Frontal cortex (tissue), 4 donors: ENCODE measurements around the gene COL11A2. TPM values are rescaled to one million over a fixed set of nuclear protein-coding genes. Genes with fewer than 3 reads are reported as not detected.

ENCODE experiments used
- DNase-seq, 2 donors: peaks; one replicate each; pipeline ENCODE4 v3.0.0; 2012; ENCODE audit warnings: low spot score in 2 of 2
- FAIRE-seq: peaks from 2 replicates; lab custom pipeline; 2012; peaks lifted over from hg19 to GRCh38; lab: Jason Lieb, UNC
- total RNA-seq: library from RNA; depleted of rRNA; stranded (reverse); fragments of >200 nt; gene quantifications from one replicate; pipeline ENCODE4 v1.2.3, GENCODE V29; 2014
- donor health status: control.
- donor health status: control.
- donor health status: control.

Gene COL11A2
- total RNA-seq, 1 donor from 2014 or later, result 1.2 TPM

DNA sequence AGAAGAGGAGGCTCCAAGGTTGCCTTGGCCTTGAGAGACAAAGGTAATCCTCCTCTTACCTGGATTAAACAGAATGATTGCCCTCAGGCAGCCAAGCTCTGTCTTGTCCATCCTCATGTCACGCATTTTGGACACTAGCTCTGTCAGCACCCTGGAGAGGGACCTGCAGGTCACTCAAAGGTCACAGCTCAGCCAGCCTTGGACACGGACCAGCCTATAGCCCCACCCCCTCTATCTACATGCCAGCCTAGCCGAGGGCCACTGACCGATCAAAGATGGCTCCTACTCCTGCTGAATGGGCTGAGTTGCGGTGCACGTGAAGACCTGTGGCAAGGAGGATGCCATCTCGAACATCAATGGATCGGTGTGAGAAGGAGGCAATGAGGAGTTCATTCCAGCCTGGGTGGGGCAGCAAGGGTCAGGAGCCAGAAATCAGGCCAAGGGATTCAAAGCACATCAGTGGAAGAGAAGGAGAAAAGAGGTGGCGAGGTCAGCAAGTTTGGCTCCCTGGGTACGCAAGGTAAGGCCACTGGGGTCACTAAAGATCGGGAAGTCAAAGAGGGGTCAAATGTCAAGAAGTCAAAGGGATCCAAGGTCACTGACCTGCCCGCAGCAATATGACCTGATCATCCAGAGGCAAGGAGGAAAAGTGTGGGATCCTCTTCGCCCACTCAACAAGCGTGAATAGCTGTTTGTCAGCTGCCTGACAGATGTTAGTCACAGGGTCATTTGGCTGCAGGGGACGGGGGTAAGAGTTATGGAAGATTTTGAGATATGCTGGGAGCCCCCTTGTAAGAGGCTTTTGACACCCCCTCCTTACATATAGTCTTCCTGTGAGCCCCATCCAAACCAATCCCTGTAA lies 3.3 kb upstream of the COL11A2 start:
- no peak for FAIRE-seq
- DNase-seq, result no peak

DNA sequence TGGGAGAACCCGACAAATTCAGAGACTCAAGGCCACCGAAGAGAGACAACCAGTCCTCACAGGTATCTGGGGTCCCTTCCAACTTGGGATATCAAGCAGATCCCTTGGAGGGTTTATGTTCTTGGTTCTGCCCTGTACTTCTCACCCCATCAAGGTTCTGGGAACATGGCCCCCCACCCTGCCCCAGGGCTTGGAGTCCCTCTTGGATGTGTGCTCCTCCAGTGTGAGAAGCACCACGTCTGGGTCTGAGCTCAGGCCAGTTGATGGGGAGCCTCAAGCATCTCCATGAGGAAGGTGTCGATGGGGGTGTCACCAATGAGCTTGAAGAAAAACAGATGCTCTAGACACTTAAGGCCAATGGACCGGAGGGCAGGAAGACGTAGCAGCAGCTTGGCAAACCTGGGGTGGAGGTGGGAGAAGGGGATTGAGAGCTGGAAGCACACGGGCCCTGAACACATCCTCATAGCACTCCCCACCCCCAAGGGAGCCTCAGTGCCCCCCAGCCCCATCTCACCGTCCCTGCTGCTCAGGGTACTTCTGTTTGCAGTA lies 2.2 kb upstream of the COL11A2 start:
- no peak for FAIRE-seq

DNA sequence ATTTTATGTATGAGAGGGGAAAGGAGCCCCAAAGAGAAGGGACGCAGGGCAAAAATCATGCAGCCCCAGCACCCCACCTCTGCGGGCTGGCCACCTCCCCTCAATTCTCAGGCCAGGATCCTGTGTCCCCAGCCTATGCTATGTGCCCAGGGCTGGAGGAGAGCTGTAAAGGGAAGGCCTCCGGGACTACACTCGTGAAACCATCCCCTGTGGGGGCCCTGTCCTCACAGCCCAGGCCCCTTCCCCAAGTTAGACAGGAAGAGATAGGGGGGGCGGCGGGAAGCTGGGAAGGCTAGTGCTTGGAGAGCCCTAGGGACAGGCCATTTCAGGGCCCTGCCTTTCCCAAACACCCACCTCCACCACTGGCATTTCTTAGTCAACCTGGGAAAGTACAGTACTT lies 1.4 kb upstream of the COL11A2 start:
- DNase-seq, result no peak
- FAIRE-seq, result no peak

More for the DNA sequence above, 2.2 kb upstream of the COL11A2 start:
- no peak for DNase-seq

DNA sequence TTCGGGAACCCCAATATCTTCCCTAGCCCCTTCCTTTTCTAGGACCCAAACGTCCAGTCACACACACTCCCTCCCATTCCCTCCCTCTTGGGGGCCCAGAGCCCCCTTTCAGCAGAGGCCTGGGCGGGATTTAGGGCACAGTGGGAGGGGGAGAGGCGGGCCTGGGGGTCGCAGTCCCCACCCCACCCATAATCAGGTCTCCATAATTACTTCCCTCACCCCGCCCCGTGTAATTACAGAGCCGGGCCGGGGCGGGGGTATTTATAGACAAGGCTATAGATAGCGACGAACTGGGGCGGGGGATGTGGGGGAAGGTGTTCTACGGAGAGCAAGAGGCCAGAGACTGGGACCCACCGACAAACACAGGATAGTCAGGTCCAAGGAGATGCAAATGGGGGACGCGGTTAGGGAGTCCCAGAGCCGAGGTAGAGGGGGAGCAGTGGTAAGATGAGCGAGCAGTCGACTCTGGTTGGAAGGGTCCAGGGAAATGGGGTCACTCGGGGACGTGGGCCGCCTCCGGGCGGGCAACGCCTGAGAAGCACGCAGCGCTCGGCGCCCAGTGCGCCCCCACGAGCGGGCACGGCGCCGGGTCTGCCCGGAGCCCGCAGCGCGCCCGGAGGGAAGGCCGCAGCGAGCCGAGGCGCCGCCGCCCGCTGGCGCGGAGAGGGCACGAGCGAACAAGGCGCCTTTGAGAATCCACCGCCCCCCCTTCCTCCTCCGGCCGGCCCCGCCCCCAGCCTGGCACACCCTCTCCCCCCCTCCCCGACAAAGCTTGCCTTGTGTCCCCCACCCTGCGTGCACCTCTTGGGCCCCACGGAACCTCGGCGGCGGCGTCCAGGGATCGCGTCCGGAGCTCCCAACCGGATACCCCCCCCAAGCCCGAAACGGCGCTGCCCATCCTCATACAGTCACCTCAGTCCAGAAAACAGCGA lies 670 bp upstream of the COL11A2 start:
- FAIRE-seq (no peak), DNase-seq (peak; percentile 87 to 91)

DNA sequence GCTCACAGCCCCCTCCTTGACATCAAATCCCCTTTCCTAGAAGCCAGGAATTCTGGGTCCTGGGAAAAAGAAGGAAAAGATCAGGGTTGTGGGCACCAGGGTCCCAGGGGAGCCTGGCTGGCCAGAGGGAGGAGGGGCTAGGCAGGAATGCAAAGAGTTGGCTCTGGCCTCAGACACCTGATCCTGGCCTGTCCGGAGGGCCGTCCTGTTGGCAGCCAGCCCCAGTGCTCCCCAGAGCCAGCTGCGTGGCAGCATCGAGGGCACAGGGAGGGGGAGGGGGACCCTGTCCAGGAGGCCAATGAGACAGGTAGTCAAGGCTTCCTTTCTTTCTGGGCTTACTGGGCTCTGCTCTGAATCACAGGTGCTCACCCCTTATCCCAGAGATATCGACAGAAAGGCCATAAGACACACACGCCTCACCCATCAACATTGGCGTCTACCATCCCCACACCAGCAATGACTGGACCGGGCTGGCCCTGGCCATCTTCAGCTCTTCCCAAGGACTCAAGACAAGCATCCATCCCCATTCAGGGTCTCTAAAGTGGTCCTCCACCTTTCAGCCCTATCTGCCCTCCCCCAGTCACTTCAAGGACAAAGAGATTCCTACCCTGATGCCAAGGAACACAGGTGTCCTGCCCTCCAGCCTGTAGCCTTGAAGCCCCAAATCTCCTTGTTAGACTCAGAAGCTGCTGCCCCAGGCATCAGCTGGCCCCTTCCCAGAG lies 723 bp downstream of the COL11A2 start:
- FAIRE-seq, result no peak

DNA sequence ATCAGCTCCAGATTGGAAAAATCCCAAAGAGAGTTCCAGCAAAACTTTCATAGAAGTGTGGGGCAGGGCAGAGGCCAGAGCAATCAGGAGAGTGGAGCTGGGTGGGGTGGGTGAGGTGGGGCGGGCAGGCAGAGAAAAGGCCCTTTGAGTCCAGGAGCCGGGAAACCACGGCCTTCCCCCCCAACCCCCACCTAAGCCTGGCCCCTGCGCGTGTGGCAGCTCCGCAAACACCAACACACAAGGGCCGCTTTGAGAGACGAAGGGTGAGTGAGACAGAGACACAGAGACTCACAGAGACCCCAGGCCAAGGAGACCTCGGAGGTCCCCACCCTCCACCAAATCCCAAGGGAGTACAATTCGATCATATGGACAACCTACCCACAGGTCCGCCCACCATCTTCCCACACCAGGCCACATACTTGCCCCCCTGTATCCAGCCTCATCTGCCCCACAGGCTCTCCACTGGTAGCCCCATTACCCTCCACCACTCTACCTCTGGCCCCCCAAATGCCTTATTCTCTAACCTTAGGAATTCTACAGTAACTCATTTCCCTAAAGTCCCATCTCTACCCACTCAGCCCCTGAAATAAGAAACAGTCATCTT lies 1.7 kb downstream of the COL11A2 start:
- FAIRE-seq (no peak), DNase-seq (no peak)

More for the DNA sequence above, 723 bp downstream of the COL11A2 start:
- no peak for DNase-seq

DNA sequence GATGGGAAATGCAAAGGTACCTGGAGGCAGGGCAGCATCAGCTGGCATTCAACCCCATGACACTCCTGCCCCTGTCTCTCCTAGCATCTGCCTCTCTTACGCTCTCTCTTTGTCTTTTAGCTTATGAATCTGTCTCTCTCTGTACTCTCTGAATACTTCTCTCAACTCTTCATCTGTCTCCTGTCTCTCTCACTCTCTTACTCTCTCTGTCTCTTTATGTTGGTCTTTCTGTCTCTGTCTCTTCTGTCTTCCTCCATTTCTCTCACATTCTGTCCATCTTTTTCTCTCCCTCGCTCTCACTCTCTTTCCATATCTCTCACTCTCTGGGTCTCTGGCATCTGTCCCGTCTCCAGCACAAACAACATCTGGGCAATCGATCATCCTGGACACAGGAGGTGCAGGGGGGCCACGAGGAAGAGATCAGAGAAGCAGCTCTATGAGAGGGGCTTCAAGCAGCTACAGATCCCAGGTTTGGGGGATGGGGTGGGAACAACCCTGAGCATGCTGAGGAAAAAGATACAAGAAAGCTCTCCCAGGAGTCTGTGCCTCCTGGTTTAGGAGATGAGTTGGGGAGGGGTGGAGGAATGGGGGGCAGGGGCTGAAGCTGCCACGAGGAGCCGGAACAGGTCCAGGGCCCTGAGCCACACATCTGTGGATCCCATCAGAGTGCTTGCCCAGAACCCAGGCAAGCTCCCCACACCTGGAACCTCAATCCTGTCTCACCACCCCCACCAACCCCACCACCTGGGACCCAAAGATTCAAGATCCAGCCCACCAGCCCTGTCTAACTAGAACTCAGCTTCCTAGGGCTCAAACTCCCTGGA lies 2.4 kb downstream of the COL11A2 start:
- FAIRE-seq, result no peak

DNA sequence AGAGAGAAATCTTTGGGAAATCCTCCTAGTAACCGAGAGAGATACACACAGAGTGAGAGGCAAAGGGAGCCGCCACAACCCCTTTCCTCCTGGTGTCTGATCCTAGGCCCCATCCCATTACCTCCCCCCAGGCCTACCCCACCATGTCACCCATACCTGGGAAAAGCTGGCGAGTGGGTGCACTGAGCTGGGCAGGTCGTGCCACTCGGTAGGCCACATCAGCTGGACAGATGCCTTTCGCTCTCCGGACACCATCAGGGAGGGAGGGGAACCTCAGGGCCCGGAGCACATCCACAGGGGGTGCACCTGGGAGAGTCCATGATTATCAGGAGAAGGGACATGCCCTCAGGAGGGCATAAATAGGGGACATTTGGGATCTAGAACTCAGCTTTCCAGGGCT lies 3.1 kb downstream of the COL11A2 start:
- no peak for DNase-seq
- FAIRE-seq, result no peak

More for the DNA sequence above, 2.4 kb downstream of the COL11A2 start:
- no peak for DNase-seq

DNA sequence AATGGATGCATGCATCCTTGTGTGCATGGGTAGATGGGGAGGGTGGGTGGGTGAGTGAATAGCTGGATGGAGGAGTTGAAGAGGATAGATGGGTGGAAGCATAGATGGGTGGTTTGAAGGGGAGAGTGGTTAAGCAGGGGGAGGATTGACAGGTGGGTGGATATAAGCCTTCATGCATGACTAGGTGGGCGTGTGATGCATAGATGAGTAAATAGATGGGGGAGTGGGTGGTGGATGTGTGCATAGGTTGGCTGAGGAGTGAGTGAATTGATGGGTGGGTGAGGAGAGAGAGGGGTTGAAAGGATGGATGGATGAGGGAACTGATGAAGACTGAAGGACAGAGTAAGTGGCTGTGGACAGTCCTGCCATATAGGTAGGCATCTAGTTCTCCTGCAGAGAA lies 4.5 kb downstream of the COL11A2 start:
- DNase-seq (no peak), FAIRE-seq (no peak)

DNA sequence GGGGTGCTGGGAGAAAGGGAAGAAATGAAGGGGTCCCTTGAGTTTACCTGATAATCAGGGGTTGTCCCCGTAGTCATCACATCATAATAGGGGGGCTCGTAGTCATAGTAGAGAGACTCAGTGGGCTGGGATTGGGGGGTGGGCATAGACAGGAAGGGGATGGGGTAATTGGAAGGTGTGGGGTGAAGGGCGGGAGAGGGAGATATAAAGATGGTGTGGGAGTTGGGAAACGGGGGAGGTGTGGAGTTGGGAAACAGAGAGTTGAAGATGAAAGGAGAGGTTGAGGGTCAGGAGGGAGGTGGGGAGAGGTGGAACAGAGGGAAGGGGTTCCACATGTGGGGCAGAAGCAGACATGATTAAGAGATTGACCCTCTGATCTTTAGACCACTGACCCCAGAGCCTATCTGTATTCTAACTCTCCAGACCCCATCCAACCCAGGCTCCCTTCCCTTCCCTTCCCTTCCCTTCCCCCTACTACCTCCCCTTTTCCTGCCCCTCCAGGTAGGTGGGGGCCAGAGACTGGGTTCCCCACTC lies 6.5 kb downstream of the COL11A2 start:
- no peak for DNase-seq
- FAIRE-seq, result no peak

DNA sequence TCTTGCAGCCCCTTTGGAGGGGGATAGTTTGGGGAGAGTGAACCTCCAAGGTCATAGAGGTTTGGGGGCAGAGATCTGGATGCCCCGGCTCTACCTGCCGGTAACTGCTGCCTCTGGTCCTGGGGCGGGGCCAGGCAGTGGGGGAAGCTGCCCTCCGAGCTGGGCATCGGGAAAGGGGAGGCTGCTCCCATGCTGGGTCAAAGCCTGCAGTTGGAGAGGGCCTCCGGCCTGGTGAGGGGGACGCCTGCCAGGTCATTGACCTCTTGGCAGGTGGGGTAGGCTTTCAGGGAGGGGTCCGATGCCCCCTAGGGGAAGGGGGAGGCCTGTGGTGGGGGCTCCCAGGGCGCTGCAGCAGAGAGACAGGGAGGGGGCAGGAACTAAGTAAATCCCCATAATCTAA lies 7.1 kb downstream of the COL11A2 start:
- DNase-seq, result no peak

DNA sequence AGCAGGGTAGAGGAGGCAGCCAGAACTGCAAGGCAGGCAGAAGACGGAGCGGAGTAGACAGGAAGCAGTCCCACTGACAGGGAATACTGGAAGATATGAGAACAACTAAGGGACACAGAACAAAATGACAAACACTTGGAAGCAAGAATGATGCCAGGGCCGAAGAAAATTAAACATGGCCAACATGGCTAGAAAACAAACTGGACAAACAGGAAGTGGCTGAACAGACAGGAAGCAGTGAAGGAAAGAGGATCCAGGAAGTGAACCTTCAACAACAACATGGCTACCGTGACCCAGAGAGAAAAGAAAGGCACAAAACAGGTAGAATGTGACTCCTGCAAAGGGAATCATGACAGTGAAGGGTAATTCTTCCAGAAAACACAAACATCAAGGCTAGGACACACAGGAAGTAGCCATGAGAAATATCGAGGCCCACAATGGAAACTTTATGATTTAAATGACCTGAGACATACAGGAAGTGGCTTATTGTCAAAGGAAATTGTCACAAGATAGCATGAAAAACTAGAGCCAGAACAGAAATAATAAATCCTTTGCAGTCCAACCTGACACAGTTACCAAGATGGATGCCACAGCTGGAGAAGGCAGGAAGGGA lies 9.1 kb downstream of the COL11A2 start:
- DNase-seq, result no peak
- no peak for FAIRE-seq

More for the DNA sequence above, 7.1 kb downstream of the COL11A2 start:
- FAIRE-seq, result no peak

DNA sequence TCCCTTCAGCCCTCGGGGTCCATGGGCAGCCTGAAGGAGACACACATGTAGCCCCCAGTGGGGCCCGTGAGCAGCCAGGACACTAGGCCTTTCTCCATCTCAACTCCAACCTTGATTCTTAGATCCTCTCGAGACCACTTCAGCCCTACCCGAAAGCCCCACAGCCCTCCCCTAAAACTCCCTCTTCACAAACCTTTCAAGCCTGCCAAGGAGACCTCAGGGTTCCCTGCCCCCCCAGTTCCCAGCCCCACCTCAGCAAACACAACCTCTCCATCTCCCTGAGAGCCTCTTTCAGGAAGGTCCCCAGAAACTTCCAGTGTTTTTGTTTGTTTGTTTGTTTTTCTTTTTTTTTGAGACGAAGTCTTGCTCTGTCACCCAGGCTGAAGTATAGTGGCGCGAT lies 11.1 kb downstream of the COL11A2 start:
- FAIRE-seq (no peak), DNase-seq (no peak)

DNA sequence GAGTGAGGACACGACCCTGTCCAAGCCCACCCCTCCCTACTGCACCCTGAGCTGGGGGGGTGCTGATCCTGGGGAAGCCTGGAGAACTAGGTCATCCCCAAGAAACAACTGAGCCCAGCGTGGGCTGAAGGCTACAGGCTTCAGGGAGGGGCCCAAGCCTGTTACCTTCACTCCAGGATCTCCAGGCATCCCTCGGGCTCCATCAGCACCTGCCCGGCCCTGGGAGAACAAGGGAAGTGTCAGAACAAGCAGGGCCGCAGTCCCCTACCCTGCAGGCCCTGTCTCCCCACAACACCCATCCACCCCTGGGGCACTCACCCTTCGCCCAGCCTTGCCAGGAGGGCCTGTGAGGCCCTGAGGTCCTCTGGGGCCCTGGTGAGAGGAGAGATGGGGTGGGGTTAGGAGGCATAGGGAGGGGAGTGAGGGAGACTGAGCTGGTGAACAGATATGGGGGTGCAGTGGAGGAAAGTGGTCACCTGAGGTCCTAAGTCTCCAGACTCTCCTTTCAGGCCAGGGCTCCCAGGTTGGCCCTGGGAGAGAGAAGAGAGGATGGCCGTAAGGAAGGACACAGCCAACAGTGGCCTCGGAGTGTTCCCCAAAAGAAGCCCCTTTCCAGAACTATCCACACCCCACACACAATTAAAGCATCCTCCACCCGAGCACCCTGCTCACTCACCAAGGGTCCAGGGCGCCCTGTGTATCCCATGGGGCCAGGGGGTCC lies 13.4 kb downstream of the COL11A2 start:
- no peak for FAIRE-seq
- DNase-seq, result no peak

DNA sequence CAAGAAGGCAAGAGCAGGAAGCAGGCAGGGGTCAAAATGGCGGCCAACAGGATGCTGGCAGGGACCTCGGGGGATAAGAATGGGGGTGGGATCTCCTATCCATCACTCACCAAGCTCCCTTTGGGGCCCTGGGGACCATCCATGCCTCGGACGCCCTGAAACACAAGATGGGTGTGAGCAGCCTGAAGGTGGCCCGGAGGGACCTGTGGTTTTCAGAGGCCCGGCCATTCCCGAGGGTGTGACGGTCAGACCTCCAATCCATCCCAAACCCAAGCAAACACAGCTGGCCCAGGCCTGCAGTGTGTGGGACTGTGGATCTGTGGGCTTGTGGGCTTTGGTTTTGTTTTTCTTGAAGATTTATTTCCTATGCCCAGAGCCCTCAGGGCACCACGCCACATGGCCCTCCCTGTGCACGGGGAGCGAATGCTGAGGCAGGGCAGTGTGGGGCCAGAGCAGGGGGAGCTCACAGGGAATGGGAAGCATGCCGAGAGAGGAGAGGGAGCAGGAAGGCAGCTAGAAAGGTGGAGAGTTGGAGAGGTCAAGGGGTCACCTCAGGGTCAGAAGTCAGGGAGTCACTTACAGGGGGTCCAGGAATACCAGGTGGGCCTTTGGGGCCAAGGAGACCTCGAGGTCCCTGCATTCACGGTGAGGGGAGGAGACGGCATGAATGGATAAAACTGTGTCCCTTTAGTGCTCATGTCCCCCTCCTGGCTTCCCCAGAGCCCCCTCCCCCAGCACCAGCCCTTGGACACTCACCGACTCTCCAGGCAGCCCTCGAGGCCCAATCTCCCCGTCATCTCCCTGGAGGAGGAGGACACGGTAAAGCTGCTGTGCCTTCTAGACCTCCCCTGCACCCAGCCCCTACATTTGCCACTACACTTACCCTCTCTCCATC lies 14.5 kb downstream of the COL11A2 start:
- DNase-seq (no peak), FAIRE-seq (no peak)

DNA sequence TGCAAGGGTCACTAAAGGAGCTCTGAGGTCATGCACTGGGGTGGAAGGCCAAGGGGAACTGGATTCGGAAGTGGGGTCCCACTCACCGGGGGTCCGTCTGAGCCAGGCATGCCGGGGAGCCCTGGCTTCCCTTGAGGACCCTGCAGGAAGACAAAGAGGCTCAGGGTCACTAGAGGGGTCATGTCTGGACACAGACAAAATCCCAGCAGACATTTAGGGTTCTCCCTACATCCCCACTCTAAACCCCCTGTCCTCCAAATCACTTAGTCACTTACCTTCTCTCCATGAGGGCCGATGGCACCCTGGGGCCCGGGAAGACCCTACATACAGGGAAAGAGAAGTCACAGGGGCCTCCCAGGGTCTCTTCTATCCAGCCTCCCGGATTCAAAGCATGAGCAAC lies 15.4 kb downstream of the COL11A2 start:
- no peak for DNase-seq
- FAIRE-seq, result no peak
